ENCODE results near the gene ANKRD29.
"Not testable (repeated sequence)": the region's sequence is repeated elsewhere in the genome, so short reads cannot be mapped to it uniquely, and the experiment has no call there.

ANKRD29 gene

GRCh38 chr18:23570912-23571504, 91.7 kb downstream of the ANKRD29 start:
- Histone ChIP-seq H3K4me3 (ENCODE audit: low read length) (no peak overlapping the region), H3K9me3 (ENCODE audit: control insufficient read depth, low read length) (no peaks in the 10 kb centered on the region), H3K4me1 (ENCODE audit: control insufficient read depth, insufficient read depth, low read length) (peaks cover 18% of the 10 kb centered on the region), H3K36me3 (ENCODE audit: control insufficient read depth, insufficient read depth, low read length) (no peaks in the 10 kb centered on the region), H3K27me3 (ENCODE audit: control insufficient read depth, insufficient read depth, low read length) (no peaks in the 10 kb centered on the region), H3K9ac (ENCODE audit: low read length) (no peak overlapping the region)

GRCh38 chr18:23569299-23570063, 93.2 kb downstream of the ANKRD29 start:
- no peak overlapping the region for H3K4me3 ChIP-seq (ENCODE audit: low read length)
- H3K27me3 ChIP-seq (ENCODE audit: control insufficient read depth, insufficient read depth, low read length), result no peaks in the 10 kb centered on the region
- peaks cover 18% of the 10 kb centered on the region for H3K4me1 ChIP-seq (ENCODE audit: control insufficient read depth, insufficient read depth, low read length)
- H3K9ac ChIP-seq (ENCODE audit: low read length), result no peak overlapping the region
- no peaks in the 10 kb centered on the region for H3K9me3 ChIP-seq (ENCODE audit: control insufficient read depth, low read length)
- H3K36me3 ChIP-seq (ENCODE audit: control insufficient read depth, insufficient read depth, low read length), result no peaks in the 10 kb centered on the region

- no peaks in the 10 kb centered on the region for H3K9me3 ChIP-seq (ENCODE audit: control insufficient read depth, low read length)
- H3K36me3 ChIP-seq (ENCODE audit: control insufficient read depth, insufficient read depth, low read length), result no peaks in the 10 kb centered on the region
- H3K4me3 ChIP-seq (ENCODE audit: low read length), result no peak overlapping the region
- no peaks in the 10 kb centered on the region for H3K27me3 ChIP-seq (ENCODE audit: control insufficient read depth, insufficient read depth, low read length)
- H3K9ac ChIP-seq (ENCODE audit: low read length), result no peak overlapping the region
- peaks cover 13% of the 10 kb centered on the region for H3K4me1 ChIP-seq (ENCODE audit: control insufficient read depth, insufficient read depth, low read length)
Measured at GRCh38 chr18:23568281-23569138, 94.2 kb downstream of the ANKRD29 start.

- H3K27me3 ChIP-seq (ENCODE audit: control insufficient read depth, insufficient read depth, low read length), result no peaks in the 10 kb centered on the region
- no peaks in the 10 kb centered on the region for H3K9me3 ChIP-seq (ENCODE audit: control insufficient read depth, low read length)
- H3K4me3 ChIP-seq (ENCODE audit: low read length), result no peak overlapping the region
- H3K36me3 ChIP-seq (ENCODE audit: control insufficient read depth, insufficient read depth, low read length), result no peaks in the 10 kb centered on the region
- H3K4me1 ChIP-seq (ENCODE audit: control insufficient read depth, insufficient read depth, low read length), result peaks cover 13% of the 10 kb centered on the region
- no peak overlapping the region for H3K9ac ChIP-seq (ENCODE audit: low read length)
Measured at GRCh38 chr18:23567671-23568070, 95.0 kb downstream of the ANKRD29 start.

- no peaks in the 10 kb centered on the region for H3K9me3 ChIP-seq (ENCODE audit: control insufficient read depth, low read length)
- peaks cover 13% of the 10 kb centered on the region for H3K4me1 ChIP-seq (ENCODE audit: control insufficient read depth, insufficient read depth, low read length)
- no peak overlapping the region for H3K9ac ChIP-seq (ENCODE audit: low read length)
- H3K4me3 ChIP-seq (ENCODE audit: low read length), result no peak overlapping the region
- no peaks in the 10 kb centered on the region for H3K27me3 ChIP-seq (ENCODE audit: control insufficient read depth, insufficient read depth, low read length)
- peaks cover 4% of the 10 kb centered on the region for H3K36me3 ChIP-seq (ENCODE audit: control insufficient read depth, insufficient read depth, low read length)
Measured at GRCh38 chr18:23565916-23566547, 96.7 kb downstream of the ANKRD29 start.

- Histone ChIP-seq H3K9me3 (ENCODE audit: control insufficient read depth, low read length) (no peaks in the 10 kb centered on the region), H3K4me3 (ENCODE audit: low read length) (no peak overlapping the region), H3K27me3 (ENCODE audit: control insufficient read depth, insufficient read depth, low read length) (no peaks in the 10 kb centered on the region), H3K36me3 (ENCODE audit: control insufficient read depth, insufficient read depth, low read length) (peaks cover 4% of the 10 kb centered on the region), H3K4me1 (ENCODE audit: control insufficient read depth, insufficient read depth, low read length) (no peaks in the 10 kb centered on the region), H3K9ac (ENCODE audit: low read length) (no peak overlapping the region)
Measured at GRCh38 chr18:23563377-23564043, 99.2 kb downstream of the ANKRD29 start.

GRCh38 chr18:23560186-23560585, 102.5 kb downstream of the ANKRD29 start:
- peaks cover 12% of the 10 kb centered on the region for H3K36me3 ChIP-seq (ENCODE audit: control insufficient read depth, insufficient read depth, low read length)

GRCh38 chr18:23557511-23557910, 105.2 kb downstream of the ANKRD29 start:
- H3K9me3 ChIP-seq (ENCODE audit: control insufficient read depth, low read length); H3K4me3 ChIP-seq (ENCODE audit: low read length); H3K27me3 ChIP-seq (ENCODE audit: control insufficient read depth, insufficient read depth, low read length); H3K9ac ChIP-seq (ENCODE audit: low read length); H3K4me1 ChIP-seq (ENCODE audit: control insufficient read depth, insufficient read depth, low read length): not testable (repeated sequence)
- peaks cover 20% of the 10 kb centered on the region for H3K36me3 ChIP-seq (ENCODE audit: control insufficient read depth, insufficient read depth, low read length)

More at GRCh38 chr18:23560186-23560585, 102.5 kb downstream of the ANKRD29 start:
- Histone ChIP-seq H3K4me3 (ENCODE audit: low read length) (no peak overlapping the region), H3K9ac (ENCODE audit: low read length) (no peak overlapping the region), H3K4me1 (ENCODE audit: control insufficient read depth, insufficient read depth, low read length) (no peaks in the 10 kb centered on the region), H3K27me3 (ENCODE audit: control insufficient read depth, insufficient read depth, low read length) (no peaks in the 10 kb centered on the region), H3K9me3 (ENCODE audit: control insufficient read depth, low read length) (no peaks in the 10 kb centered on the region)

- Histone ChIP-seq H3K9me3 (ENCODE audit: control insufficient read depth, low read length) (no peaks in the 10 kb centered on the region), H3K36me3 (ENCODE audit: control insufficient read depth, insufficient read depth, low read length) (peaks cover 20% of the 10 kb centered on the region), H3K9ac (ENCODE audit: low read length) (no peak overlapping the region), H3K4me3 (ENCODE audit: low read length) (no peak overlapping the region), H3K27me3 (ENCODE audit: control insufficient read depth, insufficient read depth, low read length) (no peaks in the 10 kb centered on the region), H3K4me1 (ENCODE audit: control insufficient read depth, insufficient read depth, low read length) (no peaks in the 10 kb centered on the region)
Measured at GRCh38 chr18:23556145-23556780, 106.4 kb downstream of the ANKRD29 start.

GRCh38 chr18:23553887-23554286, 108.8 kb downstream of the ANKRD29 start:
- Histone ChIP-seq H3K9ac (ENCODE audit: low read length) (no peak overlapping the region), H3K9me3 (ENCODE audit: control insufficient read depth, low read length) (no peaks in the 10 kb centered on the region), H3K27me3 (ENCODE audit: control insufficient read depth, insufficient read depth, low read length) (no peaks in the 10 kb centered on the region), H3K36me3 (ENCODE audit: control insufficient read depth, insufficient read depth, low read length) (peaks cover 19% of the 10 kb centered on the region), H3K4me1 (ENCODE audit: control insufficient read depth, insufficient read depth, low read length) (no peaks in the 10 kb centered on the region), H3K4me3 (ENCODE audit: low read length) (no peak overlapping the region)

GRCh38 chr18:23552505-23552904, 110.2 kb downstream of the ANKRD29 start:
- no peaks in the 10 kb centered on the region for H3K27me3 ChIP-seq (ENCODE audit: control insufficient read depth, insufficient read depth, low read length)
- no peak overlapping the region for H3K9ac ChIP-seq (ENCODE audit: low read length)
- H3K36me3 ChIP-seq (ENCODE audit: control insufficient read depth, insufficient read depth, low read length), result peaks cover 19% of the 10 kb centered on the region
- H3K4me3 ChIP-seq (ENCODE audit: low read length), result no peak overlapping the region
- H3K4me1 ChIP-seq (ENCODE audit: control insufficient read depth, insufficient read depth, low read length), result no peaks in the 10 kb centered on the region
- H3K9me3 ChIP-seq (ENCODE audit: control insufficient read depth, low read length), result no peaks in the 10 kb centered on the region
